ENCODE measurements around the gene MACROD2. TPM values are rescaled to one million over a fixed set of nuclear protein-coding genes. Genes with fewer than 3 reads are reported as not detected.

Gene MACROD2
- total RNA-seq, 2 donors from 2014 or later: 8.0 to 19.4 TPM

GRCh38 chr20:14432597-14432996, 437.3 kb downstream of the MACROD2 start:
- H3K27ac ChIP-seq: no peak overlapping the region
- H3K9me3 ChIP-seq: no peaks in the 10 kb centered on the region
- intact Hi-C loops (cut with DNase I): no loop called here
- H3K4me3 ChIP-seq: no peak overlapping the region
- H3K36me3 ChIP-seq: no peaks in the 10 kb centered on the region
- H3K4me1 ChIP-seq (replicated peaks): no peaks in the 10 kb centered on the region
- TF ChIP-seq, protein P1, sequence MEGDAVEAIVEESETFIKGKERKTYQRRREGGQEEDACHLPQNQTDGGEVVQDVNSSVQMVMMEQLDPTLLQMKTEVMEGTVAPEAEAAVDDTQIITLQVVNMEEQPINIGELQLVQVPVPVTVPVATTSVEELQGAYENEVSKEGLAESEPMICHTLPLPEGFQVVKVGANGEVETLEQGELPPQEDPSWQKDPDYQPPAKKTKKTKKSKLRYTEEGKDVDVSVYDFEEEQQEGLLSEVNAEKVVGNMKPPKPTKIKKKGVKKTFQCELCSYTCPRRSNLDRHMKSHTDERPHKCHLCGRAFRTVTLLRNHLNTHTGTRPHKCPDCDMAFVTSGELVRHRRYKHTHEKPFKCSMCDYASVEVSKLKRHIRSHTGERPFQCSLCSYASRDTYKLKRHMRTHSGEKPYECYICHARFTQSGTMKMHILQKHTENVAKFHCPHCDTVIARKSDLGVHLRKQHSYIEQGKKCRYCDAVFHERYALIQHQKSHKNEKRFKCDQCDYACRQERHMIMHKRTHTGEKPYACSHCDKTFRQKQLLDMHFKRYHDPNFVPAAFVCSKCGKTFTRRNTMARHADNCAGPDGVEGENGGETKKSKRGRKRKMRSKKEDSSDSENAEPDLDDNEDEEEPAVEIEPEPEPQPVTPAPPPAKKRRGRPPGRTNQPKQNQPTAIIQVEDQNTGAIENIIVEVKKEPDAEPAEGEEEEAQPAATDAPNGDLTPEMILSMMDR (IDR thresholded peaks at IDR 0.05): no peak
- TF ChIP-seq POLR2AphosphoS5 (IDR thresholded peaks at IDR 0.05) (no peak), POLR2A (IDR thresholded peaks at IDR 0.05) (no peak)
- H3K27me3 ChIP-seq (replicated peaks; ENCODE audit: insufficient read depth): no peaks in the 10 kb centered on the region
- DNase-seq (ENCODE audit: low spot score): no peak

GRCh38 chr20:14434384-14435136, 439.2 kb downstream of the MACROD2 start:
- no peaks in the 10 kb centered on the region for H3K36me3 ChIP-seq
- H3K27me3 ChIP-seq (replicated peaks; ENCODE audit: insufficient read depth): no peaks in the 10 kb centered on the region
- H3K4me3 ChIP-seq: no peak overlapping the region
- no peaks in the 10 kb centered on the region for H3K9me3 ChIP-seq
- intact Hi-C loops (cut with DNase I): no loop called here
- TF ChIP-seq POLR2A (IDR thresholded peaks at IDR 0.05) (no peak), POLR2AphosphoS5 (IDR thresholded peaks at IDR 0.05) (no peak)
- TF ChIP-seq, protein P1 (IDR thresholded peaks at IDR 0.05): no peak
- 52% methylated on average over 1 of the region's 1 CpG for WGBS
- no peaks in the 10 kb centered on the region for H3K4me1 ChIP-seq (replicated peaks)
- no peak for DNase-seq (ENCODE audit: low spot score)
- no peak overlapping the region for H3K27ac ChIP-seq

DNA sequence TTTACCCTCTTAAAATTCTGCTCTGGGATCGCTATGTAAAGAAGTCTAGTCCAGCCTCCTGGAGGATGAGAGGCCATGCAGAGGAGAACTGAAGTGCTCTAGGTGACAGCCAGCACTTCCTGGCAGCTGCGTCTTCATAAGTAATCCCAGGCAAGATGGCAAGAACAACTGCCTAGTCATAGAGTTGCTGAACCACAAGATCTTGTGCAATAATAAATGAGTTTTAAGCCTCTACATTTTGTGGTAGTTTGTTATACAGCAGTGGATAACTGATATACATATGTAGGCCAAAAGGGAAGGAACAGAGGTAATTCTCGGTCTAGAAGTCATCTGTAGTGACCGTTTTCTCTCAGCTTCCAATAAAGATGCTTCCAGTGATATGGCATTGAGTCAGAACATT, 445.9 kb downstream of the MACROD2 start:
- Histone ChIP-seq H3K27me3 (replicated peaks; ENCODE audit: insufficient read depth) (no peaks in the 10 kb centered on the region), H3K9me3 (no peaks in the 10 kb centered on the region), H3K36me3 (no peaks in the 10 kb centered on the region), H3K4me3 (no peak overlapping the region), H3K27ac (no peak overlapping the region), H3K4me1 (replicated peaks) (no peaks in the 10 kb centered on the region)
- intact Hi-C loops (cut with DNase I): no loop called here
- TF ChIP-seq POLR2AphosphoS5 (IDR thresholded peaks at IDR 0.05) (no peak), POLR2A (IDR thresholded peaks at IDR 0.05) (no peak)
- TF ChIP-seq, protein P1 (IDR thresholded peaks at IDR 0.05): no peak
- DNase-seq (ENCODE audit: low spot score): no peak
- WGBS: 69% methylated on average over 4 of the region's 4 CpGs

- WGBS: 87% methylated on average over 3 of the region's 3 CpGs
- H3K27me3 ChIP-seq (replicated peaks; ENCODE audit: insufficient read depth): no peaks in the 10 kb centered on the region
These were observed 448.8 kb downstream of the MACROD2 start for GRCh38 chr20:14444106-14444505.

More at GRCh38 chr20:14444106-14444505, 448.8 kb downstream of the MACROD2 start:
- H3K27ac ChIP-seq: no peak overlapping the region
- intact Hi-C loops (cut with DNase I): no loop called here
- H3K4me3 ChIP-seq: no peak overlapping the region
- TF ChIP-seq POLR2AphosphoS5 (IDR thresholded peaks at IDR 0.05) (no peak), POLR2A (IDR thresholded peaks at IDR 0.05) (no peak)
- TF ChIP-seq, protein P1 (IDR thresholded peaks at IDR 0.05): no peak
- no peak for DNase-seq (ENCODE audit: low spot score)
- no peaks in the 10 kb centered on the region for H3K4me1 ChIP-seq (replicated peaks)
- no peaks in the 10 kb centered on the region for H3K9me3 ChIP-seq
- no peaks in the 10 kb centered on the region for H3K36me3 ChIP-seq
